Mucosa of stomach (tissue), 1 donor: Measurements from ENCODE around the gene ARHGAP25.

Experiments
- H3K27me3 ChIP-seq: one replicate; pipeline ENCODE4 v1.7.0; 2013; ENCODE audit warnings: mild to moderate bottlenecking, low read length; ENCODE audit not compliant: control insufficient read depth, insufficient read depth
- H3K36me3 ChIP-seq: one replicate; pipeline ENCODE4 v1.7.0; 2013; ENCODE audit warnings: low read length; ENCODE audit not compliant: control insufficient read depth, insufficient read depth
- H3K4me1 ChIP-seq: one replicate; pipeline ENCODE4 v1.7.0; 2013; ENCODE audit warnings: mild to moderate bottlenecking, low read length; ENCODE audit not compliant: control insufficient read depth, insufficient read depth
- H3K4me3 ChIP-seq: one replicate; pipeline ENCODE4 v1.7.0; 2013; ENCODE audit warnings: low read length
- H3K9ac ChIP-seq: one replicate; pipeline ENCODE4 v1.7.0; 2013; ENCODE audit warnings: mild to moderate bottlenecking, low read length, moderate library complexity
- H3K9me3 ChIP-seq: one replicate; pipeline ENCODE4 v1.7.0; 2013; ENCODE audit warnings: mild to moderate bottlenecking, low read length, moderate library complexity; ENCODE audit not compliant: control insufficient read depth
- donor health status: Pancreatic carcinoma.

The ARHGAP25 gene

DNA sequence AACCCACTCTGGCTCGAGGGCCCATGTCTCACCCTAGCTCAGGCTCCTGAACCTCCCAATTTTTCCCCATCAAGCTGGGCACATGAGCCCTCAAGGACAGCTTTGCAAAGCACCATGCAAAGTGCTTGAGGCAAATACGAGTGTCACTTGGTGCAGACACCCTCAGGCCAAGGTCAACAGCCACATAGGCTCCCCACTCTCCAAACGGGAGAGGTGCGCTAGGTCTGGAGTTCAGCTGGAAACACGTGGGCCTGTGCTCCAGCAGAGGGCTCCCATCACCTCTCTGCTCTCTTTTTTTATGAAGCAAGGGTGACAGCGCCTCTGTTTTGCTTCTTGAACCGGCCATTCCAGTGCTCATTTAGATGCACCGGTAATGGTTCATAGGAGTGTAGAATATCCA lies 11.9 kb upstream of the ARHGAP25 start:
- H3K9me3 ChIP-seq = no peaks in the 10 kb centered on the region
- H3K36me3 ChIP-seq = no peaks in the 10 kb centered on the region
- H3K9ac ChIP-seq = no peak overlapping the region
- H3K4me1 ChIP-seq = peaks cover 13% of the 10 kb centered on the region
- no peak overlapping the region for H3K4me3 ChIP-seq
- no peaks in the 10 kb centered on the region for H3K27me3 ChIP-seq

- Histone ChIP-seq H3K27me3 (no peaks in the 10 kb centered on the region), H3K4me1 (peaks cover 13% of the 10 kb centered on the region), H3K9ac (no peak overlapping the region), H3K9me3 (no peaks in the 10 kb centered on the region), H3K36me3 (no peaks in the 10 kb centered on the region), H3K4me3 (no peak overlapping the region)
Measured at GRCh38 chr2:68723181-68723580, 11.4 kb upstream of the ARHGAP25 start.

- H3K9me3 ChIP-seq = no peaks in the 10 kb centered on the region
- H3K9ac ChIP-seq = no peak overlapping the region
- no peaks in the 10 kb centered on the region for H3K36me3 ChIP-seq
- no peaks in the 10 kb centered on the region for H3K27me3 ChIP-seq
- H3K4me3 ChIP-seq = no peak overlapping the region
- peaks cover 19% of the 10 kb centered on the region for H3K4me1 ChIP-seq
Measured at GRCh38 chr2:68726100-68726499, 8.5 kb upstream of the ARHGAP25 start.

GRCh38 chr2:68726608-68727367 lies 7.8 kb upstream of the ARHGAP25 start:
- no peak overlapping the region for H3K9ac ChIP-seq
- no peak overlapping the region for H3K4me3 ChIP-seq

DNA sequence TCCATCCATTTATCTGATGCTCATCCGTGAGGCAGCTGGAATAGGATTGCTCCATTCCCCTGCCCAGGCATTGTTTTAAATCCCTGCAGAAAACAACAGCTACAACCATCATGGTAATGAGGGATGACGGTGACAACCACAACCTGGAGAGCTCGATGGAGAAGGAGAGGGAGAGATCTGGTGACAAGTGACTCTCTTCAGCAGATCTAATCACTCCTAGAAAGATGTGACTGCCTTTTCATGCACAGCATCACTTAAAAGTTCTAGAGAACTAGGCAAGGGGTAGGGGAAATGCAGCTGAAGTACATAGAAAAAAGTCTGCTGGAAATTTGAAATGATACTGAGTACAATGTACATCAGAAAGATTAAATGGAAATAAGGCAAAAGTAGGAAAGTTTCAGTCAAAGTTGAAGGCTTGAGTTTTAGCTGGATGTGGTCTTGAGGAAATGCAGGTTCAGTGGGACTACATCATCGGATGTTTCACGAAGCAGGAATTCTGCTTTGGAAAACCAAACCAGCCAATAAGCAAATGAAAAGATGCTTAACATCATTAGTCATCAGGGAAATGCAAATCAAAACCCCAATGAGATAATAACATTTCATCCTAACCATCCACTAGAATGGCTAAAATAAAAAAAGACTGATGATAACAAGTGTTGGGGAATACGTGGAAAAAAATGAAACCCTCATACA lies 6.8 kb upstream of the ARHGAP25 start:
- Histone ChIP-seq H3K27me3 (no peaks in the 10 kb centered on the region), H3K36me3 (no peaks in the 10 kb centered on the region), H3K4me3 (no peak overlapping the region), H3K9me3 (no peaks in the 10 kb centered on the region), H3K4me1 (peaks cover 14% of the 10 kb centered on the region), H3K9ac (no peak overlapping the region)

More at GRCh38 chr2:68726608-68727367, 7.8 kb upstream of the ARHGAP25 start:
- peaks cover 20% of the 10 kb centered on the region for H3K4me1 ChIP-seq
- no peaks in the 10 kb centered on the region for H3K9me3 ChIP-seq
- H3K36me3 ChIP-seq = no peaks in the 10 kb centered on the region
- no peaks in the 10 kb centered on the region for H3K27me3 ChIP-seq

DNA sequence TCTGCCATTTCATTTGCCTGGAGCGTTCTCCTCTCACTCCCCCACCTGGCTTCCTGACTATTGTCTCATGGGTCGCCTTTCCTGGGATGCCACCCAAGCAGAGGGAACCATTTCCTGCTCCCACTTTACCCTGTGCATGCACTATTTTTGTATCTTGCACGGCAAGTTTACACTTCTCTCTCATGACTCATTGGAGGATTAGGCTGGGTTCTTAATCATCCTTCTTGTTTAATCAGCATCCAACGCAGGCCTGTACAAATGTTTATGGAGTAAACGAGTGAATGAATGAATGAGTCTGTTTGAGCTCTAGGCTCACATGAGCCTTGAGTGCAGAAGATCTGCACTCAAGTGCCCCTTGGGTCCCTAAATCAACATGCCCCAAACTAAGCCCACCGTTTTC lies 3.8 kb upstream of the ARHGAP25 start:
- H3K9me3 ChIP-seq = no peaks in the 10 kb centered on the region
- no peak overlapping the region for H3K9ac ChIP-seq
- H3K4me1 ChIP-seq = peaks cover 14% of the 10 kb centered on the region
- no peaks in the 10 kb centered on the region for H3K27me3 ChIP-seq
- H3K36me3 ChIP-seq = no peaks in the 10 kb centered on the region
- no peak overlapping the region for H3K4me3 ChIP-seq

DNA sequence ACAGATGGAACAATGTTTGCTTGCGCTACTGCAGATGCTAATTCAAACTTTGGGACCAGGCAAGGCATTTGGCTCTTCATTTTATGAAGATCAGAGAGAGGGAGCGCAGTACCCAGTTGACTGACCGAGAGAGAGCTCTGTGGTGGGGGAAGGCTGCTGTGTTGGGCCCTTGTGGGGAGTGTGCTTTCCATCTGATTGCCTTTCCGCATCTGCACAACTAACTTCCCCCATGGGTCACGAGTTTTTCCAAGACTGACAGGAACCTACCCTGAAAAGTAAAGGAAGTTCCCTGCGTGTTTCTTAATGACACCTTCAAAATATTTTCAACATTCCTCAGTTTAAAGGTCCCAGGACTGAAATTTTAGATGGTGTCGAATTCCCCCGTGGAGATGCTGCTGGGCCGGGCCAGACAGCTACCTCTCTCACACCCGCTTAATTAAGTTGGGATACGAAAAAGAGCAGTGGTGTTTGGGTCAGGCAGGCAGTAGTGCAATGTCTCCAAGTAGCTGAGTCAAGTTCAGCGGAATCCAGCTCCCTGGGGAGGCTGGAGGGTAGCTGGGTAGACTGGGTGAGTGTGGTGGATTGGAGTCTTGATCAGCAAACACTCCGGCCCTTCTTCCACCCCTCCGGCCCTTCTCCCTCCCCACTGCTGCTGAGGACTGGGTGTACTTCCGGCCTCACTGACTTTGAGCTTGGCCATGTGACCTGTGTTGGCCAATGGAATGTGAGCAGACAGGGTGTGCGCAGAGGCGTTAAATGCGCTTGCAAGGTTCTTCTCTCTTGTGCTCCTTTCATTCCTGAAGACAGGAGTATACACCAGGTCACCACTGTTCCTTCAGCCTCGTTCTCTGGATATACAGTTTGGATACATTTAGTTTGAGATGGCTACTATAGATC lies 2.3 kb upstream of the ARHGAP25 start:
- no peak overlapping the region for H3K4me3 ChIP-seq
- no peak overlapping the region for H3K9ac ChIP-seq
- no peaks in the 10 kb centered on the region for H3K27me3 ChIP-seq
- peaks cover 14% of the 10 kb centered on the region for H3K4me1 ChIP-seq
- no peaks in the 10 kb centered on the region for H3K36me3 ChIP-seq
- no peaks in the 10 kb centered on the region for H3K9me3 ChIP-seq

- Histone ChIP-seq H3K4me3 (no peak overlapping the region), H3K27me3 (no peaks in the 10 kb centered on the region), H3K9ac (no peak overlapping the region), H3K4me1 (peaks cover 25% of the 10 kb centered on the region), H3K9me3 (no peaks in the 10 kb centered on the region), H3K36me3 (no peaks in the 10 kb centered on the region)
Measured at GRCh38 chr2:68733365-68733764, 1.2 kb upstream of the ARHGAP25 start.

- H3K9ac ChIP-seq = no peak overlapping the region
- H3K4me1 ChIP-seq = peaks cover 26% of the 10 kb centered on the region
- H3K4me3 ChIP-seq = no peak overlapping the region
- H3K36me3 ChIP-seq = no peaks in the 10 kb centered on the region
- H3K27me3 ChIP-seq = no peaks in the 10 kb centered on the region
- H3K9me3 ChIP-seq = no peaks in the 10 kb centered on the region
Measured at GRCh38 chr2:68734176-68734575, 435 bp upstream of the ARHGAP25 start.

DNA sequence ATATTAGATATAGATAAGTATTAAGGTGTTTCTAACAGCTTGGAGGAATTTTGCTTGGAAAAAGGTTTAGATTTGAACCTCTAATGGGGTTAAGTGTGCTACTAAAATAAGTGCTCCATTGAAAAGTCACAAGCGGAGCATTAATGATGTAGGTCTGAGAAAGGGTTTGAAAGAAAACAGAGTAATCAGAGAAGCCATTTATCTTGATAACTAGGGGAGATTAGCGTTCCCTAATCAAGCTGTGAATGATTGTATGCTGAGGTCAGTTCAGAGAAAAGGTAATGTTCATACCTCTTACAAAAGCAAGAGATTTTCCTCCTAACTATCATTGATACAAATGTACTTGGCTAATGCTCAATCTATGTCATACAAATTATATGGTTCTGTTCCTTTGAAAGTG lies 1.5 kb downstream of the ARHGAP25 start:
- no peaks in the 10 kb centered on the region for H3K27me3 ChIP-seq
- no peak overlapping the region for H3K4me3 ChIP-seq
- no peak overlapping the region for H3K9ac ChIP-seq

GRCh38 chr2:68737711-68738110 lies 3.1 kb downstream of the ARHGAP25 start:
- Histone ChIP-seq H3K9ac (no peak overlapping the region), H3K27me3 (no peaks in the 10 kb centered on the region), H3K4me1 (peaks cover 25% of the 10 kb centered on the region), H3K9me3 (no peaks in the 10 kb centered on the region), H3K36me3 (no peaks in the 10 kb centered on the region), H3K4me3 (no peak overlapping the region)

More for the DNA sequence above, 1.5 kb downstream of the ARHGAP25 start:
- Histone ChIP-seq H3K4me1 (peaks cover 31% of the 10 kb centered on the region), H3K36me3 (no peaks in the 10 kb centered on the region), H3K9me3 (no peaks in the 10 kb centered on the region)
